Trophoblast cell (in vitro differentiated cells and primary cell): Measurements from ENCODE around the gene MACROH2A1.
A peak's percentile ranks its signal among the peaks of the same experiment; 100 is the strongest.

ENCODE experiments used
- DNase-seq, 2 donors: peaks; one replicate each; pipeline ENCODE4 v3.0.0-alpha.2; 2016
- H2AFZ ChIP-seq: 2 replicates; pipeline ENCODE4 v1.6.1; 2013; ENCODE audit warnings: low read length, moderate library complexity, mild to moderate bottlenecking; ENCODE audit not compliant: insufficient read depth, poor library complexity
- H2AK5ac ChIP-seq: 2 replicates; pipeline ENCODE4 v1.6.1; 2013; ENCODE audit warnings: mild to moderate bottlenecking, low read length
- H2BK120ac ChIP-seq: 2 replicates; pipeline ENCODE4 v1.6.1; 2013; ENCODE audit warnings: low read length, mild to moderate bottlenecking, moderate library complexity; ENCODE audit not compliant: insufficient read depth, poor library complexity
- H2BK12ac ChIP-seq: 2 replicates; pipeline ENCODE4 v1.6.1; 2013; ENCODE audit warnings: mild to moderate bottlenecking, low read length, moderate library complexity
- H2BK5ac ChIP-seq: 2 replicates; pipeline ENCODE4 v1.6.1; 2013; ENCODE audit warnings: low read length, low read depth, moderate library complexity, mild to moderate bottlenecking; ENCODE audit not compliant: poor library complexity
- H3K14ac ChIP-seq: 2 replicates; pipeline ENCODE4 v1.6.1; 2013; ENCODE audit warnings: mild to moderate bottlenecking, low read length
- H3K18ac ChIP-seq: 2 replicates; pipeline ENCODE4 v1.6.1; 2013; ENCODE audit warnings: mild to moderate bottlenecking, low read length
- H3K23ac ChIP-seq: 2 replicates; pipeline ENCODE4 v1.6.1; 2013; ENCODE audit warnings: low read length
- H3K27ac ChIP-seq: 2 replicates; pipeline ENCODE4 v1.5.1; 2013; ENCODE audit warnings: low read depth, mild to moderate bottlenecking, inconsistent platforms, low read length, moderate library complexity
- H3K27me3 ChIP-seq: 2 replicates; pipeline ENCODE4 v1.6.1; 2013; ENCODE audit warnings: inconsistent platforms, mild to moderate bottlenecking, low read length, moderate library complexity; ENCODE audit not compliant: insufficient read depth
- H3K36me3 ChIP-seq, 2 experiments: 1 replicate in 1 of 2; 2 replicates in 1 of 2; pipeline ENCODE4 v1.6.1; 2013; ENCODE audit warnings: low read length in 2 of 2, mild to moderate bottlenecking in 2 of 2, moderate library complexity in 1 of 2; ENCODE audit not compliant: insufficient read depth in 2 of 2, control insufficient read depth in 1 of 2
- H3K4ac ChIP-seq: 2 replicates; pipeline ENCODE4 v1.6.1; 2013; ENCODE audit warnings: low read depth, mild to moderate bottlenecking, low read length, moderate library complexity
- H3K4me1 ChIP-seq, 2 experiments: 1 replicate in 1 of 2; 2 replicates in 1 of 2; pipeline ENCODE4 v1.6.1; 2013; ENCODE audit warnings: low read length in 2 of 2, mild to moderate bottlenecking in 2 of 2, moderate library complexity in 1 of 2; ENCODE audit not compliant: insufficient read depth in 2 of 2, control insufficient read depth in 1 of 2
- H3K4me2 ChIP-seq: 2 replicates; pipeline ENCODE4 v1.6.1; 2013; ENCODE audit warnings: inconsistent platforms, mild to moderate bottlenecking, low read length, moderate library complexity
- H3K4me3 ChIP-seq: 2 replicates; pipeline ENCODE4 v1.5.1; 2013; ENCODE audit warnings: mild to moderate bottlenecking, low read depth, low read length, inconsistent platforms
- H3K79me1 ChIP-seq: one replicate; pipeline ENCODE4 v1.6.1; 2013; ENCODE audit warnings: low read length
- H3K79me2 ChIP-seq: 2 replicates; pipeline ENCODE4 v1.6.1; 2013; ENCODE audit warnings: low read length, mild to moderate bottlenecking; ENCODE audit not compliant: control insufficient read depth, insufficient read depth, poor library complexity
- H3K9ac ChIP-seq: 2 replicates; pipeline ENCODE4 v1.6.1; 2013; ENCODE audit warnings: mild to moderate bottlenecking, low read length
- H3K9me3 ChIP-seq: 2 replicates; pipeline ENCODE4 v1.6.1; 2013; ENCODE audit warnings: low read depth, mild to moderate bottlenecking, control low read depth, inconsistent platforms, low read length; ENCODE audit not compliant: insufficient read depth
- H4K12ac ChIP-seq: 2 replicates; pipeline ENCODE4 v1.6.1; 2013; ENCODE audit warnings: low read depth, mild to moderate bottlenecking, low read length, moderate library complexity
- H4K8ac ChIP-seq: 2 replicates; pipeline ENCODE4 v1.6.1; 2013; ENCODE audit warnings: low read depth, mild to moderate bottlenecking, low read length, moderate library complexity
- H4K91ac ChIP-seq: one replicate; pipeline ENCODE4 v1.6.1; 2013; ENCODE audit warnings: low read depth, mild to moderate bottlenecking, low read length, moderate library complexity
- WGBS: extraction: QIAGEN DNeasy Blood & Tissue Kit; methylation state at CpG from one replicate; pipeline ENCODE4 v1.1.7; 2013; ENCODE audit warnings: missing lambda C conversion rate; ENCODE audit not compliant: insufficient read length, insufficient coverage; ENCODE audit errors: extremely low coverage; 5-methylcytosine and 5-hydroxymethylcytosine counted together

Gene MACROH2A1

DNA sequence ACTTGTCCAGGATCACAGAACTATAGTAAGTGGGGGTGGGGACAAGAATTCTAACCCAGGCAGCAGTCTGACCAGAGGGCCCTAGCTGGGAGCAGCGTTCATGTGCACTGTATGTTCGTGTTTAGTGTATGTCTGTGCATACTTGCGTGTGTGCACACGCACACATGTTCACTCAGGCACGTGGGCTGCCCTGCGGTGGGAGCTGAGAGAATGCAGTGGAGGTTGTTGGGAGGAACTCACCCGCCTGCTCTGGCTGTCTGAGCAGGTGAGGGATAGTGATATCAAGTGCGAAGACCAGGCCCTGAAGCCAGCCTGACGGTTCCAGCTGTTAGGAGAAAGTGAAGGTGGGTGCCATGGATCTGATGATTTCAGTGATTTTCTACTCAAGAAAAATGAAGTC is 47.2 kb upstream of the MACROH2A1 start:
- Histone ChIP-seq H3K9me3 (no peaks in the 10 kb centered on the region), H2BK120ac (no peak overlapping the region), H3K9ac (no peak overlapping the region), H3K23ac (no peak overlapping the region), H3K27ac (no peak overlapping the region), H4K8ac (no peak overlapping the region), H3K4me2 (no peak overlapping the region), H2BK5ac (no peak overlapping the region), H2AK5ac (no peak overlapping the region), H3K14ac (no peak overlapping the region), H3K27me3 (no peaks in the 10 kb centered on the region), H3K4ac (no peak overlapping the region), H3K36me3 (no peaks in the 10 kb centered on the region), H3K18ac (no peak overlapping the region), H4K91ac (no peak overlapping the region), H3K4me3 (no peak overlapping the region), H3K79me1 (peaks cover 3% of the 10 kb centered on the region), H2BK12ac (no peak overlapping the region), H2AFZ (no peak overlapping the region), H3K4me1 (peaks cover 21 to 30% of the 10 kb centered on the region in 2 experiments), H4K12ac (no peak overlapping the region), H3K79me2 (no peaks in the 10 kb centered on the region)
- WGBS: no CpG with 5 or more reads among the region's 9 CpGs
- DNase-seq: no peak

DNA sequence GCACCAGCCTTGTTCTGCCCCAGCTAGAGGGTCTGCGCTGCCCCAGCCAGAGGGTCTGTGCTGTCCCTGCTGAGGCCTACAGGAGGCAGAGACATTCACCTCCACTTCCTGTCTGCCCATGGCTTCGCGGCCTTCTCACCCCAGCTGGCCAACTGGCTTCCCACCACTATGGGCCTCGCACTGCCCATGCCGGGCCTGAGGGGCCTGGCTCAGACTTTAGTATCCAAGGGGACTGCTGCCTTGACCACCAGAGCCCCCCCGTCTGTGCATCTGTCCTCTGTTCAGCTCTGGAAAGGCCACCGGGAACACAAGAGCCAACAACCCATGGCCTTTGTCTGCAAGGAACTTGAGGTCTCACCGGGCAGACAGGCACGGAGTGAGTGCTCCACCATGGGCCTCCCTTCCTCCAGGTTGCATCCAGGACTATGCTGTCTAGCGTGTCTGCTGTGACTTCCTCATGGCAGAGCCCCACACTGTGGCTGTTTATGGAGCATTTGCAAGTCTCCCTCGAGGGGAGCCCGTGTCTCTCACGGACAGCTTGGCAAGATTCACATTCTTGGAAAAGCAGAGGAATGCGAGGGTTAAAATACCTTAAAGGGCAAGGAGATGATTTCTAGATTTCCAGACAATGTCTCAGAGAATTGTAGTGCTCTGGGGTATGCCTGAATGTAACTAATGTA is 46.4 kb upstream of the MACROH2A1 start:
- Histone ChIP-seq H4K8ac (no peak overlapping the region), H2AFZ (no peak overlapping the region), H2BK12ac (no peak overlapping the region), H3K4me3 (no peak overlapping the region), H3K18ac (no peak overlapping the region), H3K9ac (no peak overlapping the region), H2AK5ac (no peak overlapping the region), H3K4me2 (no peak overlapping the region), H3K36me3 (no peaks in the 10 kb centered on the region), H3K14ac (no peak overlapping the region), H3K79me2 (no peaks in the 10 kb centered on the region), H4K91ac (peak overlapping the region; percentile 62), H3K4me1 (peaks cover 21 to 30% of the 10 kb centered on the region in 2 experiments), H3K27me3 (no peaks in the 10 kb centered on the region), H3K23ac (no peak overlapping the region), H2BK120ac (no peak overlapping the region), H3K79me1 (peaks cover 3% of the 10 kb centered on the region), H3K27ac (peak overlapping the region; percentile 5), H3K4ac (no peak overlapping the region), H3K9me3 (no peaks in the 10 kb centered on the region), H4K12ac (no peak overlapping the region), H2BK5ac (no peak overlapping the region)
- no CpG with 5 or more reads among the region's 14 CpGs for WGBS
- peak in 1 of 2 donors; percentile 27 for DNase-seq

DNA sequence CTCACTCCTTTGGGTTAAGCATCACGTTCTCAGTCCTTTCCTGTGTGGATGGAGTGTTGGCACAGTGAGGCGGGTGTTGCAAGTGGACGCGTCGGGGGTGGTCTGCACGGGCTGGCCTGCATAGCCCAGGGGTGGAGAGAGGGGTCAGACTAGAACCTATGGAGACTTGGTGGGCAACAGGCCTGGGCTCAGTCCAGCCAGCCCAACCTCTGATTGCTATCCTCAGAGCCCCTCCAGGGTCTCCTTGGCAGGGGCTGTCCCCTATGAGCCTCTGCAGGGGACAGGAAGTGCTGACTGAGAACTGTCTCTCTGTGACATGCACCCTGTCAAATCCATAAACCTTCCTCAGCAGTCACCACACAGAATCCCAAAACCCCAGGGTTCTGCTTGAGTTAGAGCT is 45.9 kb upstream of the MACROH2A1 start:
- no peak overlapping the region for H2AFZ ChIP-seq
- H3K27ac ChIP-seq: no peak overlapping the region
- peaks cover 3% of the 10 kb centered on the region for H3K79me1 ChIP-seq
- no peaks in the 10 kb centered on the region for H3K27me3 ChIP-seq
- no peak overlapping the region for H3K18ac ChIP-seq
- no peak overlapping the region for H4K91ac ChIP-seq
- no peak overlapping the region for H3K4me3 ChIP-seq
- H2AK5ac ChIP-seq: no peak overlapping the region
- no peak overlapping the region for H3K23ac ChIP-seq
- WGBS: no CpG with 5 or more reads among the region's 6 CpGs
- peaks cover 21 to 30% of the 10 kb centered on the region in 2 experiments for H3K4me1 ChIP-seq
- no peaks in the 10 kb centered on the region for H3K36me3 ChIP-seq
- no peak overlapping the region for H4K8ac ChIP-seq
- no peak overlapping the region for H2BK12ac ChIP-seq
- no peak overlapping the region for H3K4ac ChIP-seq
- no peak overlapping the region for H2BK120ac ChIP-seq
- no peak for DNase-seq
- H3K9ac ChIP-seq: no peak overlapping the region
- no peaks in the 10 kb centered on the region for H3K9me3 ChIP-seq
- no peaks in the 10 kb centered on the region for H3K79me2 ChIP-seq
- no peak overlapping the region for H4K12ac ChIP-seq
- no peak overlapping the region for H3K4me2 ChIP-seq
- H3K14ac ChIP-seq: no peak overlapping the region
- H2BK5ac ChIP-seq: no peak overlapping the region

DNA sequence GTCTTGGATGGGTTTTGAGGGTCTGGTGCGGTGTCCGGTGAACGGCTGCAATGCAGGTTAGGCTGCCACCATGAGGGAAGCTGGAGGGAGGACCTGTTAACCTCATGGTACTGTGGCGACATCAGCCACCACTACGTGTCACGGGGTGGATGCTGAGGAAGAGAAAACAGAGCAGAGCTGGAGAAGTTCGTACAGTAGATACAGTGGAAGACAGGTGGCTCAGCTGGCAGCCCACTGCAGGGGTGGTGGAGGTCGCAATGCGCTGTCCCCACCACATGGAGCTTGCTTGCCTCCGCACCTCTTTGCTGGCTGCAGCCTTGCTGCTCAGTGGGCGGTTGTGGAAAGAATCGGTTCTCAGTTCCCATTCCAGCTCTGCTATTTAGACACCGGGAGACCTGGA is 45.3 kb upstream of the MACROH2A1 start:
- no peaks in the 10 kb centered on the region for H3K27me3 ChIP-seq
- H3K27ac ChIP-seq: no peak overlapping the region
- H3K36me3 ChIP-seq: no peaks in the 10 kb centered on the region
- H4K8ac ChIP-seq: no peak overlapping the region
- peaks cover 21 to 30% of the 10 kb centered on the region in 2 experiments for H3K4me1 ChIP-seq
- H3K4ac ChIP-seq: no peak overlapping the region
- no peak overlapping the region for H3K23ac ChIP-seq
- no peak overlapping the region for H3K14ac ChIP-seq
- no peak overlapping the region for H3K9ac ChIP-seq
- H4K12ac ChIP-seq: no peak overlapping the region
- H3K18ac ChIP-seq: no peak overlapping the region
- H2BK12ac ChIP-seq: no peak overlapping the region
- WGBS: no CpG with 5 or more reads among the region's 13 CpGs
- no peak for DNase-seq
- H3K4me2 ChIP-seq: no peak overlapping the region
- H2AK5ac ChIP-seq: no peak overlapping the region
- H2AFZ ChIP-seq: no peak overlapping the region
- H3K4me3 ChIP-seq: peak overlapping the region; percentile 1
- no peak overlapping the region for H4K91ac ChIP-seq
- no peak overlapping the region for H2BK5ac ChIP-seq
- H2BK120ac ChIP-seq: no peak overlapping the region
- peaks cover 3% of the 10 kb centered on the region for H3K79me1 ChIP-seq
- H3K9me3 ChIP-seq: no peaks in the 10 kb centered on the region
- no peaks in the 10 kb centered on the region for H3K79me2 ChIP-seq
